Activated CD4-positive, alpha-beta T cell treated with anti-CD3 and anti-CD28 coated beads, Interleukin-2, amount 50 U/mL, for 16 hours (primary cell): ENCODE measurements around the gene TMEM255B.
A peak's percentile ranks its signal among the peaks of the same experiment; 100 is the strongest.
"Not testable (repeated sequence)": the region's sequence is repeated elsewhere in the genome, so short reads cannot be mapped to it uniquely, and the experiment has no call there.

ENCODE experiments used
- DNase-seq: peaks from one replicate; pipeline ENCODE4 v3.0.0-alpha.2; 2020

Gene TMEM255B

GRCh38 chr13:113735194-113735593 lies 23.8 kb upstream of the TMEM255B start:
- DNase-seq, result no peak

GRCh38 chr13:113735750-113736149 lies 23.3 kb upstream of the TMEM255B start:
- DNase-seq, result no peak

GRCh38 chr13:113736258-113736731 lies 22.7 kb upstream of the TMEM255B start:
- no peak for DNase-seq

- DNase-seq, result no peak
Observed at GRCh38 chr13:113737803-113738202, 21.2 kb upstream of the TMEM255B start.

- no peak for DNase-seq
Observed at GRCh38 chr13:113739527-113740285, 19.3 kb upstream of the TMEM255B start.

GRCh38 chr13:113740286-113740556 lies 18.8 kb upstream of the TMEM255B start:
- no peak for DNase-seq

GRCh38 chr13:113740661-113741060 lies 18.4 kb upstream of the TMEM255B start:
- no peak for DNase-seq

- peak; percentile 27 for DNase-seq
Observed at GRCh38 chr13:113741191-113741668, 17.8 kb upstream of the TMEM255B start.

GRCh38 chr13:113742000-113742441 lies 17.0 kb upstream of the TMEM255B start:
- DNase-seq, result peak; percentile 10

GRCh38 chr13:113742445-113743120 lies 16.4 kb upstream of the TMEM255B start:
- no peak for DNase-seq

- DNase-seq, result no peak
Observed at GRCh38 chr13:113743366-113744195, 15.4 kb upstream of the TMEM255B start.

- DNase-seq, result no peak
Observed at GRCh38 chr13:113744197-113745000, 14.6 kb upstream of the TMEM255B start.

GRCh38 chr13:113745059-113745458 lies 14.0 kb upstream of the TMEM255B start:
- DNase-seq, result no peak

GRCh38 chr13:113745500-113746142 lies 13.4 kb upstream of the TMEM255B start:
- DNase-seq, result not testable (repeated sequence)

- no peak for DNase-seq
Observed at GRCh38 chr13:113746143-113746525, 12.9 kb upstream of the TMEM255B start.

- no peak for DNase-seq
Observed at GRCh38 chr13:113746671-113747070, 12.4 kb upstream of the TMEM255B start.

- DNase-seq, result no peak
Observed at GRCh38 chr13:113747291-113747833, 11.7 kb upstream of the TMEM255B start.

- DNase-seq, result no peak
Observed at GRCh38 chr13:113748101-113748861, 10.7 kb upstream of the TMEM255B start.

GRCh38 chr13:113748862-113749451 lies 10.1 kb upstream of the TMEM255B start:
- no peak for DNase-seq

- no peak for DNase-seq
Observed at GRCh38 chr13:113749507-113749906, 9.5 kb upstream of the TMEM255B start.

GRCh38 chr13:113749967-113750366 lies 9.1 kb upstream of the TMEM255B start:
- no peak for DNase-seq
